Motor neuron (in vitro differentiated cells): ENCODE data around the gene VAMP2. TPM values are rescaled to one million over a fixed set of nuclear protein-coding genes. Genes with fewer than 3 reads are reported as not detected.

Experiments
- ATAC-seq, 8 experiments: fragments of 200-7000 bp; cut with Tn5 transposase; replicated peaks in 6 of 8; 2 replicates each; pipeline ENCODE4 v1.8.0; 2021; ENCODE audit warnings: mild to moderate bottlenecking in 8 of 8, moderate library complexity in 8 of 8
- H3K27ac ChIP-seq, 2 donors: fragments of 250-450 bp; sonication (Bioruptor Pico); 2 replicates each; pipeline ENCODE4 v1.9.0; 2021; ENCODE audit warnings: antibody characterized with exemption in 2 of 2, mild to moderate bottlenecking in 2 of 2, moderate library complexity in 1 of 2
- H3K4me1 ChIP-seq, 2 donors: fragments of 250-450 bp; sonication (Bioruptor Pico); replicated peaks in 1 of 2; 2 replicates each; pipeline ENCODE4 v1.6.1; 2021; ENCODE audit warnings: antibody characterized with exemption in 2 of 2, mild to moderate bottlenecking in 2 of 2, moderate library complexity in 1 of 2
- H3K4me3 ChIP-seq, 5 donors: fragments of 250-450 bp; sonication (Bioruptor Pico); 2 replicates each; pipeline ENCODE4 v1.9.0; 2021; ENCODE audit warnings: antibody characterized with exemption in 5 of 5, mild to moderate bottlenecking in 5 of 5, moderate library complexity in 4 of 5
- WGBS, 10 experiments: fragments of 450-650 bp; shearing (Covaris generic); methylation state at CpG; one replicate each; pipeline ENCODE4 v1.0.0; 2022; 5-methylcytosine and 5-hydroxymethylcytosine counted together
- in situ Hi-C, 9 experiments: fragments of 400-800 bp; cut with MboI; loops; one replicate each; pipeline ENCODE4 v1.15.0; 2021; ENCODE audit warnings: low sequenced_read_pairs in 9 of 9, low pct_unique_long_range_greater_than_20kb in 2 of 9; ENCODE audit not compliant: unreplicated experiment in 9 of 9
- total RNA-seq, 8 experiments: library from RNA; unstranded; fragments of 300-600 nt; gene quantifications; 2 replicates each; pipeline versions ENCODE4 v1.2.3 to v1.2.4, GENCODE V29; 2022

The VAMP2 gene
- total RNA-seq, 8 experiments from 2014 or later = 8.3 to 148 (median 39.3) TPM

DNA sequence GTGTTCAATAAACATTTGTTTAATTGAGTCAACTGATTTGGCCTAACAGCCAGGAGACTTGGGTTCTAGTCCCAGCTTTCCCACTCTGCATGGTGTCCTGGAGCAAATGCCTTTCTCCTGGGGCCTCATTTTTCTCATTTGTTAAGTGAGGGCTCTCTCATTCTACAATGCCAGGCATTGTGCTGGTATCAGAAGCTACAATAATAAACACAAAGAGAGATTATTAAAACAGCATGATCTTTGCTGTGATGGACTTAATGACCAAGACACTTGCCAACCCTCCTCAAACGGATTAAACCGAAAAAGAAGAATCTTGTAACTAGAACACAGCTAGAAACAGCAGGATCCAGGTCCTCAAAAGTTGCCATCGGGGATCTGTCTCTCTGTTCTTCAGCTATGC is 4.8 kb upstream of the VAMP2 start:
- no peak for ATAC-seq
- 33 to 88% (median 76%) methylated on average over 1 to 3 of the region's 3 CpGs; no CpG with 5 or more reads in 4 of the 10 experiments for WGBS, 10 experiments
- in situ Hi-C loops = no loop called here
- Histone ChIP-seq H3K4me1 (peaks cover 18 to 20% of the 10 kb centered on the region in 2 donors), H3K4me3 (no peak overlapping the region), H3K27ac (no peak overlapping the region)

DNA sequence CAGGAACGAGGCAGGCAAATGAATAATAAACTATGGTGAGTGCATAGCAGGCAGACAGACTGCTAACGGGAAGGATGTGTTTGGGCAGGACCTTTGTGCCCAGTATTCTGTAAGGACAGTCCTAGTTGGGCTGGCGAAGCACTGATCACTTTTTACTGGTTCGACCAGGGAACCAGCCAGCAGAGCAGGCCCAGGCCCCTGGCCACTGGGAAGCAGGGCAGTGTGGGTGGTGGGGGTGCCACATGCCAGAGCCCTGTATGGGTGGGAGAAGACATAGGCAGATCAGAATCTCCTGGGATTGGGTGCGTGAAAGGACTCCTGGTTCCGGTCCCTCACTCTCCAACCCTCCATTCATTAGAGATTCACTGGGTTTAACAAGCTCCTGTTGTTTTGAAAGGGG is 4.0 kb upstream of the VAMP2 start:
- WGBS, 10 experiments = 76 to 100% (median 77%) methylated on average over 2 to 5 of the region's 6 CpGs; no CpG with 5 or more reads in 5 of the 10 experiments
- H3K27ac ChIP-seq = no peak overlapping the region

DNA sequence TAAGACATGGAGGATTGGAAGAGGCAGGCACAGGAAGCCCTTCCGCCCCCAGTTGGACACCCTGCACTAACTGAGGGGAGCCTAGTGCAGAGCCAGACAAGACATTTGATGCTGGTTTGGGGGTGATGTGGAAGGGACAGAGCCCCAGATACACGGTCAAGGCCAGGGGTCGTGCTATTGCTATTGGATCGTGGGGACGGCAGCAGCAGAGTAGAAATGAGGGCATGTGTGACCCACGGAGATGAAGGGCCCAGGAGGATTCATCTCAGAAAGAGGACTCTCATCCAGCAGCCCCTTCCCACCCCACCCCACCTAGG is 2.0 kb upstream of the VAMP2 start:
- peak overlapping the region; percentile 99 to 100 for H3K27ac ChIP-seq
- in situ Hi-C loops = no loop called here
- H3K4me1 ChIP-seq = peaks cover 18 to 25% of the 10 kb centered on the region in 2 donors
- 70 to 100% (median 83%) methylated on average over 1 to 6 of the region's 6 CpGs; no CpG with 5 or more reads in 5 of the 10 experiments for WGBS, 10 experiments
- no peak overlapping the region for H3K4me3 ChIP-seq
- no peak for ATAC-seq

More for the DNA sequence above, 4.0 kb upstream of the VAMP2 start:
- in situ Hi-C loops = no loop called here
- Histone ChIP-seq H3K4me1 (peaks cover 18 to 20% of the 10 kb centered on the region in 2 donors), H3K4me3 (no peak overlapping the region)
- no peak for ATAC-seq

DNA sequence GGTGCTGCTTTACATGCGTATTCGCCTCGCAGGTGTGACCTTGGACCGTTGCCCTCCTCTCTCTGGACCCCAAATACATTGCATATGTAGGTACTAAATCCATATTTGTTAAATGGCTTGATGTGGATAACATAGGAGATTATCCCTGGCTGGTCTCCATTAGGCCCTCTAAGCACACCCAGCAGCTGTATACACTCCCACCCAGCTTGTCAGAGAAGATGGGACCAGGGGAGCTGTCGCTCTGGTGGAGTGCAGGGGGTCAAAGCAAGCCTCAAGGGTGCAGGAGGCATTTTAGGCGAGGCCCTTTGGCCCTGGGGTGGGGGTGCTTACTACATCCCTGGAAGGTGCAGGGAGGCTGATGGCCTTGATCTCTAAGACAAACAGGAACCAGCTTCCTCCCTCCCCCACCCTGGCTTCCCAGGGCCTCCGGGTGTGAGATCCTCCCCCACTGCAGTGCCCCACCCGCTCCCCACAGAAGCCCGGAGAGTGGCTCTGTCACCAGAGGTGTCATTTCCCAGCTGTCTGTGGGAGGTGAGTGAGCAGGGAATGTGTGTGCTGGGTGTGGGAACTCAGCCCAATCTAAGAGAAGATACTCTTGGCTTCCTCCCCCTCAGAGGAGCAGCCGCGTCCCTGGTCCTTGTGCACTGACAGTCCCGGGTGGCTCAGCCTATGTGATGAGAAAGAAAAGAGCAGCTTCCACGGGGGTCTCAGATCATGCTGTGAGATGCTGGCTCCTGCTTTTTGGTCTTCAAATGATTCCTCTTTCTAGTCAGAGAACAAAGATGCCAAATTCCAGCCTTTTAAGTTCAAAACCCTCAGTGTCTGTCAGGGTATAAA is 1.4 kb upstream of the VAMP2 start:
- 10 to 67% (median 35%) methylated on average over 1 to 5 of the region's 13 CpGs; no CpG with 5 or more reads in 3 of the 10 experiments for WGBS, 10 experiments
- H3K4me3 ChIP-seq = peak overlapping the region in 2 of 5 donors; percentile 100
- peak overlapping the region; percentile 99 to 100 for H3K27ac ChIP-seq
- peaks cover 18 to 26% of the 10 kb centered on the region in 2 donors for H3K4me1 ChIP-seq
- peak; percentile 42 to 82 (median 78) for ATAC-seq
- in situ Hi-C loops = no loop called here

DNA sequence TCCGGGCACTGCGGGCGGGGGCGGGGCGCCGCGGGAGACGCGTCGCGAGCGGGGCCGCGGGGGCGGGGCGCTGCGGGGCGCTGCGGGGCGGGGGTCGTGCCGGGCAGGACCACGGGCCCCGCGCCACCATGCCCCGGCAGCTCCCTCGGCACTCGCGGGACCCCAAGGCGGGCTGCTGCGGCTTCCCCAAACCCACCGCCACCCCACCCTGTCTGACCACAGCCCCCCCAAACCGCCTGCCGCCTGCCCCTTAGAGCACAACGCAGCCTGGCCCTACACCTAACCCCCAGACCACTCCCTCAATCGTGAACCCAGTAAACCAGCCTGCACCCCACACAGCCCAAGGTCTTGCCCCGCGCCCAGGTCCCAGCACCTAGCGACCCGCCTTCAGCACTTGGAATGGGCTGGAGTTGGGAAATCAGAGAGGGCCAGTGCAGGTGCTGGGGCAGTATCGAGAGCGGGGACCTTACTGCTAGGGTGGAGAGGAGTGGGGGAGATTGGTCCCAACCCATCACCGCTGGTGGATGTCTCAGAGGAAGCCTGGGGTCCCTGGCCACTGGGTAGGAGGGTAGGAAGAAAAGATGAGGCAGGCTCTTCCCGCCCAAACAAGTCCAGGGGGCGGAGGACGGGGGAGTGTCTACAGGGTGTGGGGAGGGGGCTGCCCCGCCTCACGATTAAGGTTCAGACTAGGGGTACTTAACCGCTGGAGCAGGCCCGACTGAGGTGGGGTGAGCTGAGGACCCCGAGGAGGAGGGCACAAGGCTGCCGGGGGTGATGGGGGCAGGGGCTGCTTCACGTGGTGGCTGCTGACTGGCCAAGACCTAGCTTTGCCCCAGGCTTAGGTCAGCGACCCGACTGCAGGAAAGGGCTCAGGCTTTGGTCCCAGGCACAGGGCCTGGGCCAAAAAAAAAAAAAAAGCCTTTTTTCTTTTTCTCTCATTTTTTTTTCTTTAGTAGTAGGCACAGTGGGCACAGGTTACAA is 539 bp upstream of the VAMP2 start:
- peak; percentile 2 to 30 (median 24) for ATAC-seq
- Histone ChIP-seq H3K27ac (peak overlapping the region; percentile 99 to 100), H3K4me1 (peaks cover 18 to 30% of the 10 kb centered on the region in 2 donors), H3K4me3 (peak overlapping the region; percentile 62 to 100 (median 99))
- 0% methylated on average over 1 of the region's 55 CpGs; no CpG with 5 or more reads in 9 of the 10 experiments for WGBS, 10 experiments
- in situ Hi-C loops = no loop called here

DNA sequence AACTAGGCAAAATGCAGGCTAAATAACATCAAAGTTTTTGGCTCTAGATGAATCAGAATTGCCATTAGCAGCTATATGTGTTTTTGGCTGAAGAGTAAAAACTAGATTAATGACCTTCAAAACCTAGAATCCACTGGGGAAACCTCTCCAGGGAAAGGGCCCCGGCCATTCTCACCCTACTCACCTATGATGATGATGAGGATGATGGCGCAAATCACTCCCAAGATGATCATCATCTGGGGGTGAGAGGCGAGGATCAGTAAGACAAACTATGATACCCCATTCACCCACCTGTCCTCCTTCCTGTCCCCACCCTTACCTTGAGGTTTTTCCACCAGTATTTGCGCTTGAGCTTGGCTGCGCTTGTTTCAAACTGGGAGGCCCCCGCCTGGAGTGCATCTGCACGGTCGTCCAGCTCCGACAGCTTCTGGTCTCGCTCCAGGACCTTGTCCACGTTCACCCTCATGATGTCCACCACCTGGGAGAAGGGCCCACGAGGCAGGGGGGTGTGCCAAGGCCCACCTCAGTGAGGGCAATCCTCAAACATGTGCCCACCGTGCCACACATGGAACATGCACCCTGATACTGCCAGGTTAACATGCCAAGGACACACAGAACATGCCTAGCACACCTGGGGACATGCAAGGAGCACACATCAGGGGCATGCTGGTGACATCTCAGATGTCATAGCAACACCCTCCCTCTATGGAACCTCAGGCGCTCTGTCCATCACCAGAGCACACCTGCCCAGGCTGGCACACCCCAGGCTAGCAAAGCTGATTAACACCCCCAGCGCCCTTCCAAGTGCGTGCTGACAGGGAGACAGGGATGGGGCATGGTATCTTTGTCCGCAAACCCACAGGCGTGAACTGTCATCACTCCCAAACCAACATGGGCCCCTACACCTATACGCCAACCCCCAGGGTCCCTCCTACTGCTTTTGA is 1.2 kb downstream of the VAMP2 start:
- Histone ChIP-seq H3K4me1 (peaks cover 23 to 33% of the 10 kb centered on the region in 2 donors), H3K4me3 (peak overlapping the region; percentile 62 to 100 (median 99)), H3K27ac (peak overlapping the region; percentile 99 to 100)
- ATAC-seq = no peak
- in situ Hi-C loops = no loop called here
- WGBS, 10 experiments = 39 to 96% (median 73%) methylated on average over 2 to 8 of the region's 19 CpGs; no CpG with 5 or more reads in 3 of the 10 experiments

DNA sequence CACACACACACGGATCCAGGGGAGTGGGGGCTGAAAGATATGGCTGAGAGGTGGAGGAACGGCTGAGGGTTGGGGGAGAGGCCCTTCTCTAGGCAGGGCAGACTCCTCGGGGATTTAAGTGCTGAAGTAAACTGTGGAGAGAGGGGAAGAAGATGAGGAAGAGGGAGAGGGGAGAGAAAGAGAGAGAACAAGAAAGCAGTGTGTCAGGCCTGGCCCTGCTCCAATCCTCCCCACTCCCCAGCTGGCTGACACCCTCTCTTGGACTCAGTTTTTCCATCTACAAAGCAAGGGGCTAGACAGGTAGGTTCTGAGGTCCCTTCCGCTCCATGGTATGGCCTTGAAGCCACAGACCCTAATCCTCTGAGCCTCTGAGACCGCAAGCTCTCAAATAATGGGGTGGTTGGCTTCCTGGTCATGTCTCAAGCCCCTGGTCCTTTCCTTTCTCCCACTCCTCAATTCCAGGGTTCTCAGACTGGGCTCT is 2.0 kb downstream of the VAMP2 start:
- Histone ChIP-seq H3K4me1 (peaks cover 23 to 33% of the 10 kb centered on the region in 2 donors), H3K4me3 (peak overlapping the region; percentile 62 to 100 (median 99)), H3K27ac (peak overlapping the region in 1 of 2 donors; percentile 100)
- 20 to 100% (median 94%) methylated on average over 1 to 2 of the region's 5 CpGs; no CpG with 5 or more reads in 4 of the 10 experiments for WGBS, 10 experiments
- no peak for ATAC-seq
- in situ Hi-C loops = no loop called here

DNA sequence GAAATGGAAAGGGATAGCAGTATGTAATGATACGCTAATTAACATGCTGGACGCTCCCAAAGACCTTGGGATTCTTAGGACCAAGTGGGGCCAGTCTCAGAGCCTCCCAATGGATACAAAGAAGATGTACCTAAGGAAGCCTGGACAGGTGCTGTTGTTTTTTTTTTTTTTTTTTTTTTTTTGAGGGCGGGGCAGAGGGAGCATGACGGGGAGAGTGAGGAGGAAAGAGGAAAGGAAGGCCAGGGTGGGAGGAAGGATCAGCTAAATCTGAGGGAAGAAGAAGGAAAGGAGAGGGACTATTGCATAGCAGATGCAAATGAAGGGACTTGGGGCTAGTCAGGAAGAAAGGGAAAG is 2.5 kb downstream of the VAMP2 start:
- WGBS, 10 experiments = 20 to 100% (median 80%) methylated on average over 1 to 4 of the region's 4 CpGs; no CpG with 5 or more reads in 1 of the 10 experiments
- Histone ChIP-seq H3K4me1 (peaks cover 23 to 39% of the 10 kb centered on the region in 2 donors), H3K27ac (peak overlapping the region in 1 of 2 donors; percentile 100), H3K4me3 (peak overlapping the region; percentile 62 to 100 (median 99))
- in situ Hi-C loops = no loop called here
- no peak for ATAC-seq

DNA sequence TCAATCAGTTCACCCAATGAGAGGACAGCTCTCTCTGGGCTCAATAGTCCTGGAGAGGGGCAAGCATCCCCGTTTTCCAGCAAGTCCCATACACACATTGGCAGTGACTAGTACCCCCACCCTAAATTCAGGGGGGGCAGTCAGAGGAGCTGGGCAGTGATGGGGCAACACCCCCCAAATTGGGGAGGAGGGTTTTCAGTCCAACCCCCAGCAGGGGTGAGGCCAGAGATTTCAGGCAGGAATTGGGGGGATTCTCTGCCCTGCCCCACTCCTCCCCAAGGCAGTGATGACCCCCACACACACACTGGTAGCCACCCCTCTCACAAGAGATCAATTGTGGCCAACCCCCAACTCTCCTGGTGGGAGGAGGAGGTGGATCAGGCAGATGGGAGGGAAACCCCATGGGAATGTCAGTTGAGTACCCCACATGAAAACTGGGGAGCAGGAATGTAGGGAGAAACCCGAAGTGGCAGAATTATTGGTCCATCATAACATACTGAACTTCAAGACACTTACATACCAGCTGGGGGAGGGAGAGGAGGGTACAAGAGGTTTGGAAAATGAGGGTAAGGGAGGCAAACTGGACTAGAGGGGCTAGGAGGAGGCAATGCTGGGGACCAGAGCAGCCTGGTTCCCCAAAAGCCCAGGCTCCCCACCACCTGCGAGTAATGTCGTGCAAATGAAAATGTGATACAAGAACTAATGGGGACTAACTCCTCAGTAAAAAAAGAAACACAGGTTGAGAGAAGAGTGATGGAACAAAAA is 3.1 kb downstream of the VAMP2 start:
- no peak for ATAC-seq

DNA sequence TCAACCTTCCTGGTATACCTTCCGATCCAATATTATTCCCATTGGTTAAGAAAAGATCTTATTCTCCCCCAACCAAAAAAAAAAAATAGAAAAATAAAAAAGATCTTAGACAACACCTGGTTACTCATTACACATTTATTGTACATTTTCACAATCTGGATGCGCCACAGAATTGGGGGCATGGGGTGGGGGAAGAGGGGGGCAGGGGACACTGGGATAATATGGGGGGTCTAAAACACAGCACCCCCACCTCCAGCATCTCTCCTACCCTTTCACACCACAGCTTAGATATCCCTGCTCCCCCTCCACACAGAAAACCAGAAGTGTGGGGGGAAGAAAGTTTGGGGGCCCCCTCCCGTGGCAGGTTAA is 3.7 kb downstream of the VAMP2 start:
- WGBS, 10 experiments = 0 to 100% (median 86%) methylated on average over 1 of the region's 3 CpGs; no CpG with 5 or more reads in 6 of the 10 experiments
- Histone ChIP-seq H3K4me1 (peaks cover 17 to 34% of the 10 kb centered on the region in 2 donors), H3K27ac (no peak overlapping the region), H3K4me3 (peak overlapping the region in 3 of 5 donors; percentile 3 to 100 (median 9))
- ATAC-seq = no peak
- in situ Hi-C loops = no loop called here

More for the DNA sequence above, 3.1 kb downstream of the VAMP2 start:
- WGBS, 10 experiments = 60 to 94% (median 74%) methylated on average over 1 to 3 of the region's 4 CpGs; no CpG with 5 or more reads in 2 of the 10 experiments
- Histone ChIP-seq H3K27ac (no peak overlapping the region), H3K4me1 (peaks cover 21 to 36% of the 10 kb centered on the region in 2 donors), H3K4me3 (peak overlapping the region in 3 of 5 donors; percentile 82 to 100 (median 100))
- in situ Hi-C loops = no loop called here

DNA sequence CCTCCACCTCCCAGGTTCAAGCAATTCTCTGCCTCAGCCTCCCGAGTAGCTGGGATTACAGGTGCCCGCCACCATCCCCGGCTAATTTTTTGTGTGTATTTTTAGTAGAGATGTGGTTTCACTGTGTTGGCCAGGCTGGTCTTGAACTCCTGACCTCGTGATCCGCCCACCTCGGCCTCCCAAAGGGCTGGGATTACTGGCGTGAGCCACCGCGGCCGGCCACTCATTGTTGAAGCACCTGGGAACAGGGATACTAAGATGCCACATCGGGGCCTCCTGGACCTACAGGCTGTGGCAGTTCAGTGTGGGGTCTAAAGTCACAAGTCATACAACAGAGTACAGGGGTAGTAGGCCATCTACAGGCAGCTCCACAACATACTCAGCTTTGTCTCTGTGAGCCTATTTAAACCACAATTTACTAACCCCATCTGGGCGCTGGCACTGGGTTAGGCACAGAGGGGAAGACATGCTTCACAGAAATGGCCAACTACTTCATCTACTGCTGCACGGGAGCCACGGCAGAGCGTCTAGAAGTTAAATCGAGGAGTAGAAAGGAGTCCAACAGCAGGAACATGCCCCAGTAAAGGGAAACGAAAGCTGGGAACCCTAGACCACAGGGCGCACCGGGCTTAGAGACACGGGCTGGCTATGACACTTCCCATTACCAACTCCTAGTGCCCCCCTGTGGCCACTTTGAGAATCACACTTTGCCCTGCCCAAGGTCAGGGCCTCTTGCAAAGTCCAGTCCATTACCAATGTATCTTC is 4.3 kb downstream of the VAMP2 start:
- H3K4me3 ChIP-seq = peak overlapping the region in 3 of 5 donors; percentile 3 to 9 (median 9)
- H3K27ac ChIP-seq = no peak overlapping the region
- in situ Hi-C loops = no loop called here
- H3K4me1 ChIP-seq = peaks cover 11 to 32% of the 10 kb centered on the region in 2 donors
- WGBS, 10 experiments = 0 to 100% (median 33%) methylated on average over 1 to 19 of the region's 20 CpGs; no CpG with 5 or more reads in 2 of the 10 experiments
- peak in 2 of 8 experiments; percentile 1 to 2 for ATAC-seq
